ENCODE data around the gene STARD10.
"Not testable (repeated sequence)": the region's sequence is repeated elsewhere in the genome, so short reads cannot be mapped to it uniquely, and the experiment has no call there.

STARD10 gene

GRCh38 chr11:72806378-72806777 lies 12.5 kb upstream of the STARD10 start:
- DNase-seq, result not testable (repeated sequence)

- no peak for DNase-seq
These were observed 11.4 kb upstream of the STARD10 start for GRCh38 chr11:72805216-72805615.

- no peak for DNase-seq
These were observed 9.0 kb upstream of the STARD10 start for GRCh38 chr11:72802822-72803221.

- no peak for DNase-seq
These were observed 5.6 kb upstream of the STARD10 start for GRCh38 chr11:72799441-72799840.

GRCh38 chr11:72798361-72798760 lies 4.5 kb upstream of the STARD10 start:
- DNase-seq, result no peak

GRCh38 chr11:72793076-72793424 lies 797 bp downstream of the STARD10 start:
- DNase-seq, result no peak

GRCh38 chr11:72792437-72793021 lies 1.3 kb downstream of the STARD10 start:
- no peak for DNase-seq

GRCh38 chr11:72791228-72791627 lies 2.6 kb downstream of the STARD10 start:
- DNase-seq, result not testable (repeated sequence)

GRCh38 chr11:72789493-72790131 lies 4.2 kb downstream of the STARD10 start:
- DNase-seq, result peak; percentile 67

- no peak for DNase-seq
These were observed 5.6 kb downstream of the STARD10 start for GRCh38 chr11:72788241-72788640.

- no peak for DNase-seq
These were observed 6.4 kb downstream of the STARD10 start for GRCh38 chr11:72787216-72788104.

- DNase-seq, result no peak
These were observed 7.3 kb downstream of the STARD10 start for GRCh38 chr11:72786305-72787215.

GRCh38 chr11:72784662-72785061 lies 9.2 kb downstream of the STARD10 start:
- DNase-seq, result no peak

- no peak for DNase-seq
These were observed 10.5 kb downstream of the STARD10 start for GRCh38 chr11:72783144-72783905.

- DNase-seq, result no peak
These were observed 11.5 kb downstream of the STARD10 start for GRCh38 chr11:72782081-72782920.

GRCh38 chr11:72781313-72782080 lies 12.3 kb downstream of the STARD10 start:
- no peak for DNase-seq

GRCh38 chr11:72781063-72781312 lies 12.9 kb downstream of the STARD10 start:
- no peak for DNase-seq

GRCh38 chr11:72780296-72781062 lies 13.4 kb downstream of the STARD10 start:
- DNase-seq, result no peak

GRCh38 chr11:72779495-72780128 lies 14.2 kb downstream of the STARD10 start:
- DNase-seq, result no peak
